CD4-positive, CD25-positive, alpha-beta regulatory T cell (primary cell): ENCODE data around the gene HNRNPA2B1. TPM values are rescaled to one million over a fixed set of nuclear protein-coding genes. Genes with fewer than 3 reads are reported as not detected.

Source experiments
- ATAC-seq, 2 donors: fragments of 150-1000 bp; cut with Tn5 transposase; one replicate each; pipeline ENCODE4 v1.10.0; 2021; ENCODE audit warnings: low read depth in 2 of 2, moderate number of reproducible peaks in 2 of 2, moderate library complexity in 1 of 2
- DNase-seq, 3 donors: peaks; one replicate each; pipeline versions ENCODE4 v3.0.0 to v3.0.0-alpha.2; 2012 to 2022; ENCODE audit warnings: mixed read lengths in 1 of 3
- H3K27ac ChIP-seq: one replicate; pipeline ENCODE4 v1.7.0; 2013; ENCODE audit warnings: mild to moderate bottlenecking, low read length; ENCODE audit not compliant: insufficient read depth, poor library complexity, severe bottlenecking
- H3K27me3 ChIP-seq: one replicate; pipeline ENCODE4 v1.7.0; 2013; ENCODE audit warnings: low read length; ENCODE audit not compliant: control insufficient read depth, insufficient read depth
- H3K36me3 ChIP-seq: one replicate; pipeline ENCODE4 v1.7.0; 2013; ENCODE audit warnings: mild to moderate bottlenecking, low read length, moderate library complexity; ENCODE audit not compliant: control insufficient read depth, insufficient read depth
- H3K4me1 ChIP-seq: 2 replicates; pipeline ENCODE4 v1.7.0; 2013; ENCODE audit warnings: mild to moderate bottlenecking, low read length; ENCODE audit not compliant: insufficient read depth, control insufficient read depth, poor library complexity, severe bottlenecking
- H3K4me3 ChIP-seq: one replicate; pipeline ENCODE4 v1.7.0; 2013; ENCODE audit warnings: low read depth, mild to moderate bottlenecking, low read length, moderate library complexity
- H3K9me3 ChIP-seq, 2 experiments: 1 replicate in 1 of 2; 2 replicates in 1 of 2; pipeline ENCODE4 v1.7.0; 2013; ENCODE audit warnings: low read length in 2 of 2, mild to moderate bottlenecking in 1 of 2, moderate library complexity in 1 of 2; ENCODE audit not compliant: control insufficient read depth in 2 of 2
- H3K27ac Mint-ChIP-seq, 3 donors: one replicate each; pipeline ENCODE4 v1.8.0; 2020 to 2022; ENCODE audit warnings: mild to moderate bottlenecking in 3 of 3, mixed read lengths in 3 of 3, moderate library complexity in 2 of 3
- H3K27me3 Mint-ChIP-seq: one replicate; pipeline ENCODE4 v1.8.0; 2022; ENCODE audit warnings: mild to moderate bottlenecking, mixed read lengths
- H3K36me3 Mint-ChIP-seq: one replicate; pipeline ENCODE4 v1.8.0; 2020; ENCODE audit warnings: mixed read lengths
- H3K4me1 Mint-ChIP-seq, 4 donors: one replicate each; pipeline ENCODE4 v1.8.0; 2020 to 2022; ENCODE audit warnings: mixed read lengths in 4 of 4, mild to moderate bottlenecking in 1 of 4
- H3K4me3 Mint-ChIP-seq, 4 donors: one replicate each; pipeline ENCODE4 v1.8.0; 2020 to 2022; ENCODE audit warnings: mild to moderate bottlenecking in 4 of 4, mixed read lengths in 4 of 4, moderate library complexity in 3 of 4
- H3K9me3 Mint-ChIP-seq, 7 donors: one replicate each; pipeline ENCODE4 v1.8.0; 2020 to 2022; ENCODE audit warnings: mixed read lengths in 7 of 7, mild to moderate bottlenecking in 3 of 7, moderate library complexity in 2 of 7
- polyA plus RNA-seq, 4 donors: library from polyadenylated mRNA; unstranded; fragments of 300-500 nt; fragmentation: Illumina TruSeq; gene quantifications; one replicate each; pipeline ENCODE4 v1.2.3, GENCODE V29; 2021
- total RNA-seq: library from RNA; stranded (reverse); gene quantifications from one replicate; pipeline ENCODE4 v1.2.3, GENCODE V29; 2022

HNRNPA2B1 gene
- total and polyA plus RNA-seq, 5 donors from 2014 or later, result 465 to 541 (median 509) TPM

DNA sequence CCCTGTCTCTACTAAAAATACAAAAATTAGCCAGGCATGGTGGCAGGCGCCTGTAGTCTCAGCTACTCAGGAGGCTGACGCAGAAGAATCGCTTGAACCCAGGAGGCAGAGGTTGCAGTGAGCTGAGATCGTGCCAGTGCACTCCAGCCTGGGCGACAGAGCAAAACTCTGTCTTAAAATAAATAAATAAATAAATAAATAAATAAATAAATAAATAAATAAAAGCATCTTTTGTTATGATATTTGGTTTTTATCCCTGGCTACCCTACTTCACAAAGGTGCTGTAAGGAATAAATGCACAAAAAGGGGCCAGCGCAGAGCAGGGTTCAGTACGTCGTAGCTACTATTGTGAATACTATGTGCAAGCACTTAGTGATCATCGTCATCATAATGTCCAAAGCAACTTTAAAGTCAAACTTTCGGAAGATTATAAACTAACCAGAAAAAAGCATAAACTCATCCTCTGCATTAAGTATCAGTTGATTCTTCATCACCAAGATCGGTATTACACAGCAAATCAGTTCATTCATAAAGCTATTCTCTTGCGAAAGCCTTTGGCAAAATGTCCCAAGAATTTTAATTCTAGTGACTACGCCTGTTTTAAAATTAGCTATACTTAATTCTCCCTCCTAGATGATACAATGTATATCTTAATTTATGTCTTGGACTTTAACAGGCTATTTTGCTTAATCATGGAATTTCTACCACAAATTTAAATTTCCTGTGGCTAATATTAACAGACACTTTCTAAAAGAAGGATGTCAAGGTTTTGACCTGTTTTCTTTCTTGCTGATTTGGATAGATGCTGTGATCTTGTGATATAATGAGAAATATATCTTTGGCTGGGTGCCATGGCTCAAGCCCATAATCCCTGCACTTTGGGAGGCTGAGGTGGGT, 56.1 kb downstream of the HNRNPA2B1 start:
- no peaks in the 10 kb centered on the region for H3K27me3 ChIP-seq
- no peak overlapping the region for H3K27ac Mint-ChIP-seq
- peaks cover 24% of the 10 kb centered on the region for H3K27me3 Mint-ChIP-seq
- peaks cover 0 to 2% (median 0%) of the 10 kb centered on the region in 7 donors for H3K9me3 Mint-ChIP-seq
- H3K4me3 Mint-ChIP-seq, result no peak overlapping the region
- no peaks in the 10 kb centered on the region for H3K36me3 Mint-ChIP-seq
- no peak for DNase-seq
- H3K4me1 Mint-ChIP-seq, result peaks cover 0 to 10% (median 0%) of the 10 kb centered on the region in 4 donors
- H3K27ac ChIP-seq, result no peak overlapping the region
- H3K36me3 ChIP-seq, result no peaks in the 10 kb centered on the region
- no peaks in the 10 kb centered on the region for H3K4me1 ChIP-seq
- H3K9me3 ChIP-seq, result no peaks in the 10 kb centered on the region
- H3K4me3 ChIP-seq, result no peak overlapping the region
- ATAC-seq, result no peak

DNA sequence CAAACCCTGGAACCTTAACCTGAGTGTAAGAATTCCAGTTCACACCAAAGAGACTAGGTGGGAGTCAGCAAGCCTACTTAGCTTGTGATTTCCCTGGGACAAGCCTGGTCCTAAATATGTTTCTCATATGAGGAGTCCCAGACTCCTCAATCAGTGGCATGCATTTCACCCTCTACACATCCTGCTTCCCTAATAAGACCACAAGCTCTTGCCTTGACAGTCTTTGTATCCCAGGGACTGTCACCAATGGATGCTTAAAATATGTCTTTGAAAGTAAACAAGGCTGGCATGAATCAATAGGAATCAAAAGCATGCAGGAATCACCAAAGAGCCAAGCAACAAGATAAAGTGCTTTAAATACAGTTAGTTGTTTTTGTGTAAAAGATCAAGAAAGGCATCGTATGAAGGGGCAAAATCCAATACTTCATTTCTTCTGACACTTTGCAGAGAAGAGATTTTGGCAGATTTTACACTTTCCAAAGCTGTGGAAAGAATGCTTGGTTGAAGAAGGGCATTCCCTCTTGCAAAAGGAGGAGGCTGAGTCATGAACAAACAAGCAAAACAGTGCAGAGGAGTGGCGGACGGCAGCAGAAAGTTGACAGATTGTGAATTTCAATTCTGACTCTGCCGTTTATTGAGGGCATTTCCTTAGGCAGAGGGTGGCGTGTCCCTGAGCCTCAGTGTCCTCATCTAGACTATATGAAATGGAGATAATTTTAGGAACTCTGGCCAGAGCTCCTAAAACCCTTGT, 57.1 kb downstream of the HNRNPA2B1 start:
- peaks cover 0 to 2% (median 0%) of the 10 kb centered on the region in 7 donors for H3K9me3 Mint-ChIP-seq

DNA sequence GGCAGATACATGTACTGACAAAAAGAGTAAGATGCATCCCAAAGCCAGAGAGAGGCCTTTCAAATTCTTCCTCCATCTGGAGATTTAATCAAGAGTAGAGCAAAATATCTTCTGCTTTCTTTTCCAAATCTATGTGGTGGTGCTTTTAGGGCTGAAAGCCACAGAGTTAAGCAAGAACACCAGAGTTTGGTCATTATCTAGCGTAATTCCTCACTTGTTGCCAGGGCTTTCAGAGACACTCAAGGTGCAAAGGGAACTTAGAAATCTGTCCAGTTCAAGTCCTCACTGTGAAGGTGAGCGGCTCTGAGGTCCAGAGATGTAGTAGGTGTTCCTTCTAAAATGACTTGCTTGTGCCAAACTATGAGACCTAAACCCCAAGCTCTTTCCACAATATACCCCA, 59.5 kb downstream of the HNRNPA2B1 start:
- no peaks in the 10 kb centered on the region for H3K36me3 ChIP-seq
- Mint-ChIP-seq H3K9me3 (no peaks in the 10 kb centered on the region), H3K27me3 (peaks cover 21% of the 10 kb centered on the region), H3K27ac (no peak overlapping the region), H3K4me1 (peaks cover 0 to 10% (median 0%) of the 10 kb centered on the region in 4 donors), H3K4me3 (peak overlapping the region in 1 of 4 donors; percentile 72), H3K36me3 (no peaks in the 10 kb centered on the region)
- H3K27ac ChIP-seq, result no peak overlapping the region
- ATAC-seq, result no peak
- no peak for DNase-seq
- no peak overlapping the region for H3K4me3 ChIP-seq
- H3K27me3 ChIP-seq, result no peaks in the 10 kb centered on the region
- no peaks in the 10 kb centered on the region for H3K9me3 ChIP-seq
- H3K4me1 ChIP-seq, result no peaks in the 10 kb centered on the region

More for the DNA sequence above, 57.1 kb downstream of the HNRNPA2B1 start:
- Mint-ChIP-seq H3K4me3 (no peak overlapping the region), H3K4me1 (peaks cover 0 to 10% (median 0%) of the 10 kb centered on the region in 4 donors), H3K36me3 (no peaks in the 10 kb centered on the region), H3K27ac (no peak overlapping the region), H3K27me3 (peaks cover 24% of the 10 kb centered on the region)
- H3K4me1 ChIP-seq, result no peaks in the 10 kb centered on the region
- no peaks in the 10 kb centered on the region for H3K9me3 ChIP-seq
- ATAC-seq (no peak), DNase-seq (no peak)
- H3K27ac ChIP-seq, result no peak overlapping the region
- H3K36me3 ChIP-seq, result no peaks in the 10 kb centered on the region
- H3K4me3 ChIP-seq, result no peak overlapping the region
- no peaks in the 10 kb centered on the region for H3K27me3 ChIP-seq

DNA sequence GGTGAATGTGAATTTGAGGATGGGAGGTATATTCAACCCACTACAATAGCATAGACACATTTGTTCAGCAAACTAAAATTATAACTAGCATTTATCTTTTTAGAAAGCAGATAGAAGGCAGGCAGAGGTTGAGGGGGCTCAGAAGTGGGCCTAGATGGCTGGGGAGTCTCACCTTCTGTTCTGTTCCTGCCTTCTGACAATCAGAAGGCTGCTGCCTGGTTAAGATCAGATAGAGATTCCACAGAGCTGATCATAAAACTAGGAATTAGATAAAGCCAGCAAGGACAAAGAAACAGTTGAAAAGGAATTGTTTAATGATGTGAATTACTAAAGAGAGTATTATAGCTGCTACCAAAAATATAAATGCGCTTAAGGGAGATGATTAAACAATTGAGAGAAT, 60.2 kb downstream of the HNRNPA2B1 start:
- Histone ChIP-seq H3K4me3 (no peak overlapping the region), H3K9me3 (no peaks in the 10 kb centered on the region), H3K36me3 (no peaks in the 10 kb centered on the region), H3K4me1 (no peaks in the 10 kb centered on the region), H3K27ac (no peak overlapping the region), H3K27me3 (no peaks in the 10 kb centered on the region)
- no peak for ATAC-seq
- H3K9me3 Mint-ChIP-seq, result peaks cover 0 to 2% (median 0%) of the 10 kb centered on the region in 7 donors
- peaks cover 18% of the 10 kb centered on the region for H3K27me3 Mint-ChIP-seq
- H3K4me1 Mint-ChIP-seq, result peaks cover 0 to 10% (median 0%) of the 10 kb centered on the region in 4 donors
- H3K4me3 Mint-ChIP-seq, result no peak overlapping the region
- no peak overlapping the region for H3K27ac Mint-ChIP-seq
- DNase-seq, result no peak
- no peaks in the 10 kb centered on the region for H3K36me3 Mint-ChIP-seq

Other genes with a start within 250 kb of the HNRNPA2B1 start
- 10.9 TPM for gene NFE2L3, start 48.5 kb downstream of the HNRNPA2B1 start, total RNA-seq
- 10 to 100 TPM in 3 of 4 donors, 1 to 10 TPM in 1; 8.8 to 13.9 (median 13.2) TPM for gene NFE2L3, start 48.5 kb downstream of the HNRNPA2B1 start, polyA plus RNA-seq
- gene CBX3, start 999 bp upstream of the HNRNPA2B1 start, total RNA-seq, result 115 TPM
- gene CBX3, start 999 bp upstream of the HNRNPA2B1 start, polyA plus RNA-seq, result 100 to 1,000 TPM in 3 of 4 donors, 10 to 100 TPM in 1; 89.1 to 135 (median 125) TPM
- gene SNX10, start 91.1 kb upstream of the HNRNPA2B1 start, total RNA-seq, result 14.4 TPM
- 10 to 100 TPM; 25.5 to 41.5 (median 29.4) TPM for gene SNX10, start 91.1 kb upstream of the HNRNPA2B1 start, polyA plus RNA-seq